ENCODE results near the gene F8.
"Not testable (repeated sequence)": the region's sequence is repeated elsewhere in the genome, so short reads cannot be mapped to it uniquely, and the experiment has no call there.

The F8 gene

GRCh38 chrX:154980330-154981115 is 42.0 kb downstream of the F8 start:
- DNase-seq, result peak; percentile 88

DNA sequence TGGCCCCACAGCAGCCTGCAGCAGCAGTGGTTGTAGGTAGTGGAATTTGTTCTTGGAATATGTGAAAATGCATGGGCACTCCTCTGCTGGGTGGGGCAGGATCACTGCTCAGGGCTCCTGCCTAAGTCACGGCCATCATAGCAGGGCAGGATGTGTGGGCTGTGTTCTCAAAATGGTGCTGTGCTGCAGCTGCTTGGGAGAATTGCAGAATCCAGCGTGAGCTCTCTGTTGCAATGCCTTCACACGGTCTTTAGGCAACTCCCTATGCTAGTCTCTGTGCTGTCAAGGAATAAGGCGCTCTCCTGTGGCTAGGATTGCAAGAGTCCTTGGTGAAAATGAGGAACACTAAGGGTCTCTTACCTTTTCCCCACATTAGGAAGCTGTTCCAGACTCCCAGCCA is 42.9 kb downstream of the F8 start:
- DNase-seq, result peak; percentile 6

DNA sequence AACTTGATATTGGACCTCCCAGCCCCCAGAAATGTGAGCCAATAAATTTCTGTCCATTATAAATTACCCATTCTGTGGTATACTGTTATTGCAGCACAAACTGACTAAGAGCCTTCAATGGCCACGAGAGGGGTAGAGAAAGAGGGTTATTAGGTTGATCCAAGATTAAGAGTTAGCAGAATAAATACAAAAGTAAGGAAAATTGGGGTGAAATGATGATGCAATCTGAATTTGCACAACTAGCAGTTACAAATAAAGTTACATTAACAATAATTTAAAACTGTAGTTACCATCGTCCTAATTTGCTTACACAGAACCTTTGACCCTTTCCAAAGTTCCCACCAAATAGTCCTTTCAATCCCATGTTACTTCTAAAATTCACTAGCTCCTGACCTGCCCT is 54.2 kb downstream of the F8 start:
- no peak for DNase-seq

DNA sequence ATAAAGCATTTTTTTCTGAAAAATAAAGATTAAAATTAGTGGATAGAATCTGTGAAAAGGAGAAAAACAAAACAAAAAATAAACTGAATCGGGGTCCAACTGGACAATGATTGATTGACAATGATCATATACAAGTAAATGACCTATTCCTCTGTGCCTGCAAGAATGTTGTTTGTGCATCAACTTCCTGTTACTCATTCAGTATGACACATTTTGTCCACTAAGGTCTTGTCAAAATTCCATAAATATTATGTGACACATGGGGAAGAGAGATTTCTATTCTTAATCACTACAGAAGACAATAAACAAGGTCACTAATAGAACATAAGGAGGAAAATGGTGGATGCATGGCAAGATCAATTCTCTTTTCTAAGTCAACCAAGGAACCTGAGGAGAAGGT is 54.9 kb downstream of the F8 start:
- no peak for DNase-seq

- DNase-seq, result no peak
Observed at GRCh38 chrX:154961947-154962346, 60.6 kb downstream of the F8 start.

- DNase-seq, result not testable (repeated sequence)
Observed at GRCh38 chrX:154955799-154956198, 66.7 kb downstream of the F8 start.

GRCh38 chrX:154939265-154939664 is 83.3 kb downstream of the F8 start:
- not testable (repeated sequence) for DNase-seq

DNA sequence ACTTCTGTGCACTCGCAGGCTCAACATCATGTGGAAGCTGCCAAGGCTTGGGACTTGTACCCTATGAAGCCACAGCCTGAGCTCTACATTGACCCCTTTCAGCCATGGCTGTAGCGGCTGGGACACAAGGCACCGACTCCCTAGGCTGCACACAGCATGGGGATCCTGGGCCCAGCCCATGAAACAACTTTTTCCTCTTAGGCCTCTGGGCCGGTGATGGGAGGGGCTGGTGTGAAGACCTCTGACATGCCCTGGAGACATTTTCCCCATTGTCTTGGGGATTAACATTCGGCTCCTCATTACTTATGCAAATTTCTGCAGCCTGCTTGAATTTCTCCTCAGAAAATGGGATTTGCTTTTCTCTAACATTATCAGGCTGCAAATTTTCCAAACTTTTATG is 97.8 kb downstream of the F8 start:
- DNase-seq, result not testable (repeated sequence)

DNA sequence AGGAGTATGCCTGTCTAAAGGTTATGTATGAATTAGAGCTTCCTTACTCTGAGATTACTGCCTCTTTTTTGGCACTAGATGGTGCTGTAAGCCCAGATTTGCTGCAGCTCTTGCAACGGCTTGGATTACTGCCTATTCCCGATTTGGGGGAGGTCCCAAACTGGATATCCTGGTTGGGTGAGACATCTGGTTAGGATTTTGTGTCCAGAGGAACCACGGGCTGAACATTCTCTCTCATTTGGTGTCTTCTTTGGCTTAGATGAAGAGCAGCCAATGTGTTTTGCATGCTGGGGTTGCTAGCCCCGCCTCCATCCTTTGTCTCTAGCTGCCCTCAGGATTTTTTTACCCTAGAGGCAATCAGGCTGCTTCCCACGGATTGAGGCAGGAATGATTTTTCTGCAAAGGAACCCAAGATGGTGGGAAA is 104.5 kb downstream of the F8 start:
- peak; percentile 47 for DNase-seq

DNA sequence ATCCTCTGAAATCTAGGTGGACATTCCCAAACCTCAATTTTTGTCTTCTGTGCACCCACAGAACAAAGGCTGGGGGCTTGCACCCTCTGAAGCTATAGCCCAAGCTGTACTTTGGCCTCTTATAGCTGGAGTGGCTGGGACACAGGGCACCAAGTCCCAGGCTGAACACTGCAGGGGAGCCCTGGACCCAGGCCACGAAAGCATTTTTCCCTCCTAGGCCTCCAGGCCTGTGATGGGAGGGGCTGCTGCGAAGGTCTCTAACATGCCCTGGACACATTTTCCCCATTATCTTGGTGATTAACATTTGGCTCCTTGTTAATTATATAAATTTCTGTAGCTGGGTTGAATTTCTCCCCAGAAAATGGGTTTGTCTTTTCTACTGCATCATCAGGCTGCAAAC is 108.5 kb downstream of the F8 start:
- no peak for DNase-seq

GRCh38 chrX:154910528-154910927 is 112.0 kb downstream of the F8 start:
- not testable (repeated sequence) for DNase-seq

DNA sequence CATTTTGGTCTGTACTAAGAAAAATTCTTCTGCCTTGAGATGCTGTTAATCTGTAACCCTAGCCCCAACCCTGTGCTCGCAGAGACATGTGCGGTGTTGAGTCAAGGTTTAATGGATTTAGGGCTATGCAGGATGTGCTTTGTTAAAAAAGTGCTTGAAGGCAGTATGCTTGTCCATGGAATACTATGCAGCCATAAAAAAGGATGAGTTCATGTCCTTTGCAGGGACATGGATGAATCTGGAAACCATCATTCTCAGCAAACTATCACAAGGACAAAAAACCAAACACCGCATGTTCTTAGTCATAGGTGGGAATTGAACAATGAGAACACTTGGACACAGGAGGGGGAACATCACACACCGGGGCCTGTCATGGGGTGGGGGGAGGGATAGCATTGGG is 112.5 kb downstream of the F8 start:
- not testable (repeated sequence) for DNase-seq

- DNase-seq, result no peak
Observed at GRCh38 chrX:154908821-154909220, 113.7 kb downstream of the F8 start.

GRCh38 chrX:154902408-154902807 is 120.1 kb downstream of the F8 start:
- DNase-seq, result no peak

- DNase-seq, result no peak
Observed at GRCh38 chrX:154900323-154900722, 122.2 kb downstream of the F8 start.

GRCh38 chrX:154892296-154892695 is 130.2 kb downstream of the F8 start:
- DNase-seq, result no peak

DNA sequence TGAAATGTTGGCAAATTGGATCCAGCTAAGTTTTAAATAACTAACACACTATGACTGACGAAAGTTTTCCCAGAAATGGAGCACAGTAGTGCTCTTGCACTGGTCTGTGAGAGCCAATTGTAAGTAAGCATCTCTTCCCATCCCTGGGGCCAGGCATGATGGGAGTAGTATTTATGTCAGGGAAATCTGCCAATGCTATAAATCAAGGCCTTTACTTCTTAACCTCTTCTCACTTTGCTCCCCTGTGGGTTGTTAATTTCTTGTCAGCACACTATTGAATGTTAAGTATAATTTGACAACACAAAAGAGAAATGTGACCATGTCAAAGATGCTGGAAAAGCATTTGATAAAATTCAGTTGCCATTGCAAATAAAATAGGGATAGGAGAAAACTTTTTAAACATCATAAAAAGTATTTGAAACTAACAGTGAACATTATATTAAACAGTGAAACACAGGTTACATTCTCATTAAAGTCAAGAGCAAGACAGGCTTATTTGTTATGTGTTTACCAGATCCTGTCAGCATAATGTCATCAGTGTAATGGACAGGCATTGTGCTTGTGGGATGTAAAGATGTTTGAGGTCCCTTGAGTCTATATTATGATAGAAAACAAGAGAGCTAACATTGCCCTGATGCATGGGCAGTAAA is 131.4 kb downstream of the F8 start:
- no peak for DNase-seq

DNA sequence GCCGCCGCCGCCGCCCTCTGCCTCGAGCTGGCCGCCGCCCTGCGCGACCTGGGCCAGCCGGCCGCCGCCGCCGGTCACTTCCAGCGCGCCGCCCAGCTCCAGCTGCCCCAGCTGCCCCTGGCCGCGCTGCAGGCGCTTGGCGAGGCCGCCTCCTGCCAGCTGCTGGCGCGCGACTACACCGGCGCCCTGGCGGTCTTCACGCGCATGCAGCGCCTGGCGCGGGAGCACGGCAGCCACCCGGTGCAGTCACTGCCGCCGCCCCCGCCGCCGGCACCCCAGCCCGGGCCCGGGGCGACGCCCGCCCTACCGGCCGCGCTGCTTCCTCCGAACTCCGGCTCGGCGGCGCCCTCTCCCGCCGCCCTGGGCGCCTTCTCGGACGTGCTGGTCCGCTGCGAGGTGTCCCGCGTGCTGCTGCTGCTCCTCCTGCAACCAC is 135.7 kb downstream of the F8 start:
- not testable (repeated sequence) for DNase-seq

DNA sequence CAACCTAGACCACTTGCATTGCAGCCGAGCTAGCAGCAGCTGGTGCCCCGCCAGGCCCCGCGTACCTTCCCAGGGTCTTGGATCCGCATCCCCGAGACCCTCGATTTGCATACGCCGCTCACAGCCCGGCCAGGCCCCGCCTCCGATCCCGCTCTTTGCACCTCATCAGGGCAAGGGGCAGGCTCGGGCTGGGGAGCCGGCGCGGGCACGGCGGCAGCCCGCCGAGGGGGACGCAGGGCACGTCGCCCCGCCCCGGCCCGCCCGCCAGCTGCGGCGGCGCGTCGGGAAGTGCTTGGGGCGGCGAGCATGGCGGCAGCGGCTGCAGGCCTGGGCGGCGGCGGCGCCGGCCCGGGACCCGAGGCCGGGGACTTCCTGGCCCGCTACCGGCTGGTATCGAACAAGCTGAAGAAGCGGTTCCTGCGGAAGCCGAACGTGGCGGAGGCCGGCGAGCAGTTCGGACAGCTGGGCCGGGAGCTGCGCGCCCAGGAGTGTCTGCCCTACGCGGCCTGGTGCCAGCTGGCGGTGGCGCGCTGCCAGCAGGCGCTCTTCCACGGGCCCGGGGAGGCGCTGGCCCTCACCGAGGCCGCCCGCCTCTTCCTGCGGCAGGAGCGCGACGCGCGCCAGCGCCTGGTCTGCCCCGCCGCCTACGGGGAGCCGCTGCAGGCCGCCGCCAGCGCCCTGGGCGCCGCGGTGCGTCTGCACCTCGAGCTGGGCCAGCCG is 136.3 kb downstream of the F8 start, which contains the start of gene F8A1:
TSS of gene F8A1 (plus strand) at position 287 of the 720 bp plus-strand sequence. CDS start at position 307, 20 bp downstream.
- not testable (repeated sequence) for DNase-seq

- DNase-seq, result not testable (repeated sequence)
Observed at GRCh38 chrX:154885549-154885948, 137.0 kb downstream of the F8 start.

GRCh38 chrX:154885057-154885456 is 137.5 kb downstream of the F8 start:
- not testable (repeated sequence) for DNase-seq

DNA sequence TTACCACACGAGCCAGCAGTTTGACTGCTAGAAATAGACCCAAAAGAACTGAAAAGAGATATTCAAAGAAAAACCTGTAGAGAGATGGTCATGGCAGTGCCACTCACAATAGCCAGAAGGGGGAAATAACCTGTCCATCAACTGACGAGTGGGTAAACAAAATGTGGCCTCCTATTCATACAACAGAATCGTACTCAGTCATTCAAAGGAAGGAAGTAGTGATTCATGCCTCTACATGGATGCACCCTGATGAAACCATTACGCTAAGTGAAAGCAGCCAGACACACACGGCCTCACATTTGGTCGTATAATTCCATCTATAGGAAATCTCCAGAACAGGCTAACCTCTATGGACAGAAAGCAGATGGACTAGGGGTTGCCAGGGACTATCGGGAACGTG is 138.5 kb downstream of the F8 start:
- not testable (repeated sequence) for DNase-seq

- DNase-seq, result no peak
Observed at GRCh38 chrX:154873329-154873728, 149.2 kb downstream of the F8 start.

- DNase-seq, result not testable (repeated sequence)
Observed at GRCh38 chrX:154868522-154868921, 154.0 kb downstream of the F8 start.
